HFFc6 (cell line): ENCODE results near the gene TPP2. TPM values are rescaled to one million over a fixed set of nuclear protein-coding genes. Genes with fewer than 3 reads are reported as not detected.

Experiments
- DNase-seq: peaks from one replicate; pipeline ENCODE4 v3.0.0-alpha.2; 2018
- H3K27ac Mint-ChIP-seq: 2 replicates; pipeline ENCODE4 v1.8.0; 2020; ENCODE audit warnings: mild to moderate bottlenecking, mixed read lengths
- H3K27me3 Mint-ChIP-seq: 2 replicates; pipeline ENCODE4 v1.8.0; 2021; ENCODE audit warnings: mild to moderate bottlenecking, moderate library complexity, mixed read lengths; ENCODE audit not compliant: insufficient read depth
- H3K36me3 Mint-ChIP-seq: 2 replicates; pipeline ENCODE4 v1.8.0; 2021; ENCODE audit warnings: low read depth, mixed read lengths
- H3K4me1 Mint-ChIP-seq: 2 replicates; pipeline ENCODE4 v1.8.0; 2020; ENCODE audit warnings: low read depth, mixed read lengths
- H3K4me3 Mint-ChIP-seq: 2 replicates; pipeline ENCODE4 v1.8.0; 2020; ENCODE audit warnings: mild to moderate bottlenecking, moderate library complexity, mixed read lengths
- H3K9me3 Mint-ChIP-seq: 2 replicates; pipeline ENCODE4 v1.8.0; 2020; ENCODE audit warnings: mild to moderate bottlenecking, mixed read lengths
- CTCF ChIP-seq: fragments of 200-600 bp; sonication (generic); IDR thresholded peaks from 2 replicates; pipeline ENCODE4 v1.5.0; 2021; ENCODE audit warnings: antibody characterized with exemption, mild to moderate bottlenecking
- total RNA-seq, 6 experiments: library from RNA; stranded (reverse); fragmentation: NEBNext Ultra II Directional; extraction: Animal tissue kit (Norgen Biotek cat#: 25700); gene quantifications; 2 replicates in 1 of 6; 3 replicates in 5 of 6; pipeline ENCODE4 v1.2.3, GENCODE V29; 2021

The TPP2 gene
- total RNA-seq, 6 experiments from 2014 or later: 41.9 to 52.5 (median 44.6) TPM

- no peak overlapping the region for H3K4me3 Mint-ChIP-seq
Measured at GRCh38 chr13:102584434-102584833, 12.4 kb upstream of the TPP2 start.

GRCh38 chr13:102586615-102587014, 10.2 kb upstream of the TPP2 start:
- H3K27me3 Mint-ChIP-seq: peaks cover 12% of the 10 kb centered on the region
- peaks cover 2% of the 10 kb centered on the region; the same call in 1 of the 2 replicates for H3K4me1 Mint-ChIP-seq
- no peak overlapping the region for H3K27ac Mint-ChIP-seq
- no peak overlapping the region for H3K4me3 Mint-ChIP-seq
- no peaks in the 10 kb centered on the region for H3K9me3 Mint-ChIP-seq
- DNase-seq: no peak
- H3K36me3 Mint-ChIP-seq: no peaks in the 10 kb centered on the region
- no peak for TF ChIP-seq CTCF

More at GRCh38 chr13:102584434-102584833, 12.4 kb upstream of the TPP2 start:
- peaks cover 5% of the 10 kb centered on the region; the same call in 1 of the 2 replicates for H3K4me1 Mint-ChIP-seq
- H3K27me3 Mint-ChIP-seq: peaks cover 12% of the 10 kb centered on the region
- TF ChIP-seq CTCF: no peak
- H3K27ac Mint-ChIP-seq: no peak overlapping the region
- no peak for DNase-seq
- no peaks in the 10 kb centered on the region for H3K9me3 Mint-ChIP-seq
- H3K36me3 Mint-ChIP-seq: no peaks in the 10 kb centered on the region

- Mint-ChIP-seq H3K4me3 (no peak overlapping the region), H3K27ac (no peak overlapping the region), H3K4me1 (peaks cover 7% of the 10 kb centered on the region; the same call in 1 of the 2 replicates), H3K27me3 (peaks cover 12% of the 10 kb centered on the region), H3K9me3 (no peaks in the 10 kb centered on the region), H3K36me3 (no peaks in the 10 kb centered on the region)
- no peak for TF ChIP-seq CTCF
- no peak for DNase-seq
Measured at GRCh38 chr13:102587916-102588315, 8.9 kb upstream of the TPP2 start.

GRCh38 chr13:102589301-102589822, 7.4 kb upstream of the TPP2 start:
- peaks cover 8% of the 10 kb centered on the region for H3K27me3 Mint-ChIP-seq
- peaks cover 7% of the 10 kb centered on the region; the same call in 1 of the 2 replicates for H3K4me1 Mint-ChIP-seq
- H3K36me3 Mint-ChIP-seq: no peaks in the 10 kb centered on the region
- no peaks in the 10 kb centered on the region for H3K9me3 Mint-ChIP-seq
- no peak overlapping the region for H3K4me3 Mint-ChIP-seq
- no peak for TF ChIP-seq CTCF
- DNase-seq: no peak
- no peak overlapping the region for H3K27ac Mint-ChIP-seq

- Mint-ChIP-seq H3K4me1 (peaks cover 20% of the 10 kb centered on the region), H3K36me3 (no peaks in the 10 kb centered on the region), H3K4me3 (peak overlapping the region; percentile 94), H3K27ac (peak overlapping the region; percentile 81), H3K9me3 (no peaks in the 10 kb centered on the region), H3K27me3 (peaks cover 4% of the 10 kb centered on the region)
- DNase-seq: peak; percentile 64
- TF ChIP-seq CTCF: peak; percentile 75
Measured at GRCh38 chr13:102591988-102592781, 4.6 kb upstream of the TPP2 start.
